Heart left ventricle (tissue), 16 donors: ENCODE results near the gene BANF1. TPM values are rescaled to one million over a fixed set of nuclear protein-coding genes. Genes with fewer than 3 reads are reported as not detected.

Experiments used
- ATAC-seq, 4 donors: fragments of 200-7000 bp; cut with Tn5 transposase; one replicate each; pipeline ENCODE4 v1.9.1; 2020 to 2022; ENCODE audit warnings: moderate library complexity in 4 of 4, mild to moderate bottlenecking in 3 of 4, moderate number of reproducible peaks in 1 of 4
- DNase-seq, 5 donors: peaks; one replicate each; pipeline ENCODE4 v3.0.0-alpha.2; 2020
- H3K27ac ChIP-seq, 12 donors: fragments of 200-600 bp; sonication (generic) in 4 of 12; one replicate each; pipeline versions ENCODE4 v1.5.0 to v1.8.0; 2016 to 2022; ENCODE audit warnings: mild to moderate bottlenecking in 2 of 12
- H3K27me3 ChIP-seq, 9 donors: fragments of 200-600 bp; sonication (generic) in 2 of 9; one replicate each; pipeline versions ENCODE4 v1.5.1 to v1.8.0; 2016 to 2022; ENCODE audit warnings: mild to moderate bottlenecking in 3 of 9
- H3K36me3 ChIP-seq, 9 donors: fragments of 200-600 bp; sonication (generic) in 2 of 9; one replicate each; pipeline versions ENCODE4 v1.5.0 to v1.8.0; 2018 to 2022; ENCODE audit warnings: mild to moderate bottlenecking in 2 of 9
- H3K4me1 ChIP-seq, 12 donors: fragments of 200-600 bp; sonication (generic) in 4 of 12; one replicate each; pipeline versions ENCODE4 v1.5.0 to v1.8.0; 2016 to 2022; ENCODE audit warnings: mild to moderate bottlenecking in 3 of 12
- H3K4me3 ChIP-seq, 12 donors: fragments of 200-600 bp; sonication (generic) in 4 of 12; one replicate each; pipeline versions ENCODE4 v1.5.0 to v1.8.0; 2017 to 2022; ENCODE audit warnings: mild to moderate bottlenecking in 9 of 12, moderate library complexity in 4 of 12
- H3K9me3 ChIP-seq, 12 donors: fragments of 200-600 bp; sonication (generic) in 4 of 12; one replicate each; pipeline versions ENCODE4 v1.5.0 to v1.8.0; 2016 to 2022; ENCODE audit warnings: mild to moderate bottlenecking in 1 of 12
- POLR2A ChIP-seq, 2 donors: fragments of 450-650 bp; IDR thresholded peaks; one replicate each; pipeline ENCODE4 v1.6.1; 2017; ENCODE audit warnings: antibody characterized with exemption in 2 of 2, mild to moderate bottlenecking in 2 of 2, moderate library complexity in 2 of 2
- WGBS, 4 donors: extraction: QIAGEN DNeasy Blood & Tissue Kit in 2 of 4; methylation state at CpG; one replicate each; pipeline versions ENCODE4 v1.1.5 to v1.1.7; 2013 to 2018; 5-methylcytosine and 5-hydroxymethylcytosine counted together
- intact Hi-C, 10 donors: fragments of 100-400 bp; cut with DNase I; formaldehyde crosslinking; loops; one replicate each; pipeline versions ENCODE4 v1.11.1 to v1.14.2; 2022
- polyA plus RNA-seq, 2 donors: library from polyadenylated mRNA; stranded (reverse); fragments of 200-250 nt; gene quantifications; one replicate each; pipeline ENCODE4 v1.2.3, GENCODE V29; 2013
- total RNA-seq, 9 donors: library from RNA; depleted of rRNA in 2 of 9; stranded (reverse); fragments of >200 nt in 2 of 9; fragmentation: NEBNext Ultra II Directional in 3 of 9; extraction: Animal tissue kit (Norgen Biotek cat#: 25700) in 3 of 9; gene quantifications; one replicate each; pipeline versions ENCODE4 v1.1.0 to v1.2.4, GENCODE V29; 2016 to 2023
- TF ChIP-seq, protein P1 (sequence below), 12 donors: fragments of 200-600 bp; sonication (generic) in 4 of 12; IDR thresholded peaks; one replicate each; pipeline versions ENCODE4 v1.5.0 to v1.8.0; 2018 to 2022; ENCODE audit warnings: antibody characterized with exemption in 12 of 12, mild to moderate bottlenecking in 5 of 12
- donor health status: ischemic (EF 13 %, LVEDD 7.1; RV severe dilation, severe dysfunction).
- donor health status: healthy with polysubstance abuse.
- donor health status: DM: no; HTN: yes; CAD: no.
- donor health status: DM: no; HTN: no; CAD: no.
- donor health status: ischemic (EF 25% LVEDD 6.9; RV normal size, moderate dysfunction).
- donor health status: ischemic (EF 25% LVEDD 5.7; RV mildly dilated, moderate dysfunction).
- donor health status: healthy.
- donor health status: DM: yes; HTN: yes; CAD: no.
- donor health status: ischemic (EF 35%, LVEDD 5.7; RV mildly dilated, moderate dysfunction).
- donor health status: nonischemic (EF 11% LVEDD 7.7; RV severe dilation, severe dysfunction).
- donor health status: DM: yes; HTN: yes; CAD: no.
- donor health status: PGD.
- donor health status: ischemic (EF 29% LVEDD 5.4; RV normal size, mild dysfunction).
- donor health status: nonischemic (EF 23%, LVEDD 6.1; RV moderate dilation, normal function).

The BANF1 gene
- total and polyA plus RNA-seq, 11 donors = 68.7 to 345 (median 199) TPM

DNA sequence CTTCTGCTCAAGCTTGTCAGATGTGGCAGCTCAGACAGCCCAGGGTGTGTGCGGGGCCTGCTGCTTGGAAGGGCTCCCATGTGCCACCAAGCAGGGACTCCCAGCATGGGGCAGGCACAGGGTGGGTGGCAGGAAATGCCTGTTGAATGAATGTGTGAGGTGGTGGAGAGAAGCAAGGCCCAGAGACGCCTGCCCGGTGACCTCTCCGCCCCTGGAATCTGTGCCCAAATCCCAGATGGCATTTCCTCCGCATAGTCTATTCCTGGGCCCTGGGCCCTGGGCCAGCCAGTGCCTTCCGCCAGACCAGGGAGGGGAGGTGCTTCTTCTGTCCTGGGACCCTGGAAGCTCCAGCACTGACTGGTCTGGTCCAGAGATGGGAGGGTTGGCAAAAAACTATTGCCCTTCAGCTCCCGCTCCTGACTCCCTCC, 13.2 kb downstream of the BANF1 start:
- Histone ChIP-seq H3K4me3 (no peak overlapping the region), H3K27ac (peak overlapping the region in 8 of 12 donors; percentile 19 to 74 (median 38)), H3K9me3 (no peaks in the 10 kb centered on the region), H3K27me3 (peaks cover 9 to 29% (median 16%) of the 10 kb centered on the region in 9 donors), H3K4me1 (peaks cover 0 to 25% (median 7%) of the 10 kb centered on the region in 12 donors), H3K36me3 (no peaks in the 10 kb centered on the region)
- TF ChIP-seq, protein P1, sequence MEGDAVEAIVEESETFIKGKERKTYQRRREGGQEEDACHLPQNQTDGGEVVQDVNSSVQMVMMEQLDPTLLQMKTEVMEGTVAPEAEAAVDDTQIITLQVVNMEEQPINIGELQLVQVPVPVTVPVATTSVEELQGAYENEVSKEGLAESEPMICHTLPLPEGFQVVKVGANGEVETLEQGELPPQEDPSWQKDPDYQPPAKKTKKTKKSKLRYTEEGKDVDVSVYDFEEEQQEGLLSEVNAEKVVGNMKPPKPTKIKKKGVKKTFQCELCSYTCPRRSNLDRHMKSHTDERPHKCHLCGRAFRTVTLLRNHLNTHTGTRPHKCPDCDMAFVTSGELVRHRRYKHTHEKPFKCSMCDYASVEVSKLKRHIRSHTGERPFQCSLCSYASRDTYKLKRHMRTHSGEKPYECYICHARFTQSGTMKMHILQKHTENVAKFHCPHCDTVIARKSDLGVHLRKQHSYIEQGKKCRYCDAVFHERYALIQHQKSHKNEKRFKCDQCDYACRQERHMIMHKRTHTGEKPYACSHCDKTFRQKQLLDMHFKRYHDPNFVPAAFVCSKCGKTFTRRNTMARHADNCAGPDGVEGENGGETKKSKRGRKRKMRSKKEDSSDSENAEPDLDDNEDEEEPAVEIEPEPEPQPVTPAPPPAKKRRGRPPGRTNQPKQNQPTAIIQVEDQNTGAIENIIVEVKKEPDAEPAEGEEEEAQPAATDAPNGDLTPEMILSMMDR (IDR thresholded peaks at IDR 0.05) = no peak
- no peak for TF ChIP-seq POLR2A (IDR thresholded peaks at IDR 0.05)
- WGBS, 4 donors = 32 to 53% (median 50%) methylated on average over 6 to 7 of the region's 7 CpGs
- peak; percentile 52 to 60 (median 55) for DNase-seq
- ATAC-seq = peak; percentile 45 to 76 (median 70)
- intact Hi-C loops = no loop called here

DNA sequence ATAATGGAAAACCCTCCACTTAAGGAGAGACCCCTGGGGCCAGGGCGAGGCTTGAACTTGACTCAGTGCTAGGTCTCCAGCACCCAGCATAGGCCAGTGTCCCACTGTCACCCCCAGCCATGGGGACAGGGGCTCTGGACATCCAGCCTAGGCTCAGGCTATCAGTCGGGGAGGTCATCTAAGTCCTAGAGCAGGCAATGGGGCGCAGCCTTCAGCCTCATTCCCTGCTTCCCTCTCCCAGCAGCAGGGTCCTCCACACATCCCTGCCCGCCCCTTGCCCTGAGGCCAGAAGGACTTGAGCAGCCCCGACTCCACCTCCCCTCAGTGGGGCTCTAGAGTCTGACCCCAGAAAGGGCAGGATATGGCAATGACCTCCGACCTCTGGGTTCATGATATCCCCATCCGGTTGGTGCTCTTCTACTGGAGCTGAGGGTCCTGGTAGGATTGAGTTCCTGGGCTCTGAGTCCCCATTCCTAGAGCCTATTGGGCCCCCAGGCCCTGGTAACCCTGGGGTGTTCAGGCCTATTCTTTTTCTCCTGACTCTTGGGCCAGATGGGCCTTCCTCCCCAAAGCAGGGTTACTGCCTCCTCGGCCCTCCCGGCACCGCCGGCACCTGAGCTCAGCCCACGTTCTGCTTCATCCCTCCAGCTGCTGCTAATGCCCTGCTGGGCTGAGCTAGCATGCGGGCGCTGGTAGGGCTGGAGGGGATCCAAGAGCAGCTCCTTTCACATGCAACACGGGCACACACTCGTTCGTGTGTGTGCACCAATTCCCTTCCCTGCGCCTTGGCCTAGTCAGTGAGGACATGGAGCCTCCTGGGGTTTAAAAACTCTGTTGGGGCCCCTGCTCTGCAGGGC, 13.9 kb downstream of the BANF1 start:
- 64 to 80% (median 76%) methylated on average over 17 to 18 of the region's 18 CpGs for WGBS, 4 donors
- no peaks in the 10 kb centered on the region for H3K9me3 ChIP-seq
- DNase-seq = no peak
- intact Hi-C loops = no loop called here
- peaks cover 0 to 25% (median 7%) of the 10 kb centered on the region in 12 donors for H3K4me1 ChIP-seq
- peak overlapping the region in 5 of 12 donors; percentile 19 to 74 (median 52) for H3K27ac ChIP-seq
- TF ChIP-seq POLR2A (IDR thresholded peaks at IDR 0.05) = no peak
- TF ChIP-seq, protein P1 (IDR thresholded peaks at IDR 0.05) = no peak
- ATAC-seq = peak in 3 of 4 donors; percentile 7 to 29 (median 8)
- H3K27me3 ChIP-seq = peaks cover 9 to 29% (median 13%) of the 10 kb centered on the region in 9 donors
- H3K4me3 ChIP-seq = no peak overlapping the region
- no peaks in the 10 kb centered on the region for H3K36me3 ChIP-seq

DNA sequence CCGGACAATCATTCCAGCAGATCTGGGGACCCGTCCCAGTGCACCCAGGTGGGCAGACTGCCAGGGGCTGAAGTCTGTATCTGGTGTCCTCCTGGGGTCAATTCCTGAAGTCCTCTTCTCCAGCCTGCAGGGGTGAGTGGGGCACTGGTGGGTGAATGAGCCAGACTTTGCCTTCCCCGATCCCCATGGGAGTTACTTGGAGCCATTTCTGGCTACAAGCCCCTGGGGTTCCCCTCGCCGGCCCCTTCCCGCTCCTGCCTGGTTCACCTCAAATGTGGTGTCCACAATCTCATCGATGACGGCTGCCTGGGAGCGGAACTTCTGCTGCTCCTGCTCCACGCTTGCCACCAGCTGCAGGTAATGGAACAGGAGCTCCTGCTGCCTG, 14.5 kb downstream of the BANF1 start:
- Histone ChIP-seq H3K9me3 (no peaks in the 10 kb centered on the region), H3K36me3 (no peaks in the 10 kb centered on the region), H3K4me3 (no peak overlapping the region), H3K4me1 (peaks cover 0 to 29% (median 7%) of the 10 kb centered on the region in 12 donors), H3K27me3 (peaks cover 6 to 23% (median 8%) of the 10 kb centered on the region in 9 donors), H3K27ac (no peak overlapping the region)
- TF ChIP-seq POLR2A (IDR thresholded peaks at IDR 0.05) = no peak
- TF ChIP-seq, protein P1 (IDR thresholded peaks at IDR 0.05) = no peak
- WGBS, 4 donors = 85 to 90% (median 88%) methylated on average over 10 of the region's 10 CpGs
- DNase-seq (no peak), ATAC-seq (no peak)
- intact Hi-C loops = no loop called here

DNA sequence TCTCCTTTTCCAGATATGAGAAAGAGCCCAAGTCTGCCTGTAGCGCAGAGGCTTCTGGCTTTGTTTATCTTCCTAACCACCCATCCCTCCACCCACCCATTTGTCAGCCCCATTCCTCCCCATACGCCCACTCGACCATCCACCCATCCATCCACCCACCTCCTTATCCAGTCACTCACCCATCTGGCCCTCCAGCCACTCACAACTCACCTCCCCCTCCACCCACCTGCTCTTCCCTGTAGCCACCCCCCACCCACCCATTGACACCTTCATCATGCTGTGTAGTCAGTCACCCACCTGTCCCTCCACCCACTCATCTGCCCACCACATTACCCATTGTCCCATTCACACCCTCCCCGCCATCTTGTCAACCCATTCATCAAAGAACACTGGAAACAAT, 15.0 kb downstream of the BANF1 start:
- Histone ChIP-seq H3K4me3 (no peak overlapping the region), H3K9me3 (no peaks in the 10 kb centered on the region), H3K36me3 (no peaks in the 10 kb centered on the region), H3K27ac (no peak overlapping the region), H3K27me3 (peaks cover under 1 to 18% (median 3%) of the 10 kb centered on the region in 9 donors), H3K4me1 (peaks cover 0 to 29% (median 7%) of the 10 kb centered on the region in 12 donors)
- DNase-seq (no peak), ATAC-seq (no peak)
- intact Hi-C loops = no loop called here
- 69 to 91% (median 87%) methylated on average over 4 of the region's 4 CpGs for WGBS, 4 donors
- TF ChIP-seq, protein P1 (IDR thresholded peaks at IDR 0.05) = no peak
- TF ChIP-seq POLR2A (IDR thresholded peaks at IDR 0.05) = no peak
